SKM-1 treated with dmso at 0.1 percent for 144 hours (cell line): ENCODE measurements around the gene RAD9B.

ENCODE experiments used
- DNase-seq: peaks from one replicate; lab custom pipeline; 2025; ENCODE audit not compliant: unreplicated experiment; lab: John Stamatoyannopoulos, UW

The RAD9B gene

DNA sequence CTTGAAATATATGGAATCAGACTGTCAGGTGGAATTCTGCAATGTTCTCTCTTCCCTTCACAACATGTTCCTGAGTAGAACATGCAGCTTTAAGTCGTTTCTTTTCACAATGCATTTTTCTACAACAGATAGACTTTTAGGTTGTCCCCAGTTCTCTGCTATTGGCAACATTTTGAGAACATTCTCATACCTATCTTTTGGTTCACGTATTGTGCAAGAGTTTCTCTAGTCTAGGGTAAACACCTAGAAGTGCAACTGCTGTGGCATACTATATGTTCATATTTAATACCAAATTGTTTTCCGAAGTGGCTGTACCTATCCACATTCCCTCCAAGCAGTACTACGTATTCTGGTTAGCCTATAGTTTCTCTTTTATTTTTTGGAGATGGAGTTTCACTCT lies 48.9 kb downstream of the RAD9B start:
- no peak for DNase-seq
